SK-N-MC (cell line): ENCODE data around the gene AKAP13.

Experiments
- DNase-seq: peaks from one replicate; pipeline ENCODE4 v3.0.0-alpha.2; 2011; ENCODE audit warnings: low read depth, low spot score
- H3K27ac ChIP-seq: fragments of 200-600 bp; sonication (generic); 2 replicates; pipeline ENCODE4 v1.5.1; 2016; ENCODE audit warnings: mixed run types
- H3K36me3 ChIP-seq: fragments of 200-600 bp; sonication (generic); 2 replicates; pipeline ENCODE4 v1.6.1; 2017; ENCODE audit warnings: antibody characterized with exemption, low read length, mixed read lengths; ENCODE audit not compliant: insufficient read depth
- H3K4me3 ChIP-seq: fragments of 200-600 bp; sonication (generic); 2 replicates; pipeline ENCODE4 v1.5.1; 2016
- H3K9ac ChIP-seq: fragments of 200-600 bp; sonication (generic); 2 replicates; pipeline ENCODE4 v1.8.0; 2017; ENCODE audit warnings: mixed run types, mixed read lengths; ENCODE audit not compliant: insufficient read length
- H3K9me3 ChIP-seq: fragments of 200-600 bp; sonication (generic); 2 replicates; pipeline ENCODE4 v1.6.1; 2017; ENCODE audit warnings: low read depth, mild to moderate bottlenecking, antibody characterized with exemption, low read length, moderate library complexity, mixed read lengths
- EZH2 ChIP-seq: fragments of 200-600 bp; sonication (generic); IDR thresholded peaks from one replicate; pipeline ENCODE4 v1.6.1; 2017; ENCODE audit warnings: antibody characterized with exemption
- FOXP2 ChIP-seq: optimal IDR thresholded peaks from 2 replicates; pipeline ENCODE3; 2011; ENCODE audit warnings: mild to moderate bottlenecking, moderate library complexity; ENCODE audit not compliant: insufficient read depth; ENCODE audit errors: extremely low read length, control extremely low read depth
- POLR2AphosphoS5 ChIP-seq: IDR thresholded peaks from 2 replicates; pipeline ENCODE4 v1.6.1; 2012; ENCODE audit warnings: mild to moderate bottlenecking, low read depth, low read length, borderline replicate concordance

The AKAP13 gene

GRCh38 chr15:85762039-85762755 lies 381.8 kb downstream of the AKAP13 start:
- Histone ChIP-seq H3K4me3 (no peak overlapping the region), H3K9ac (no peak overlapping the region), H3K36me3 (no peaks in the 10 kb centered on the region), H3K9me3 (no peaks in the 10 kb centered on the region), H3K27ac (no peak overlapping the region)
- no peak for DNase-seq
- TF ChIP-seq FOXP2, result no peak
- no peak for TF ChIP-seq POLR2AphosphoS5
- TF ChIP-seq EZH2, result no peak

DNA sequence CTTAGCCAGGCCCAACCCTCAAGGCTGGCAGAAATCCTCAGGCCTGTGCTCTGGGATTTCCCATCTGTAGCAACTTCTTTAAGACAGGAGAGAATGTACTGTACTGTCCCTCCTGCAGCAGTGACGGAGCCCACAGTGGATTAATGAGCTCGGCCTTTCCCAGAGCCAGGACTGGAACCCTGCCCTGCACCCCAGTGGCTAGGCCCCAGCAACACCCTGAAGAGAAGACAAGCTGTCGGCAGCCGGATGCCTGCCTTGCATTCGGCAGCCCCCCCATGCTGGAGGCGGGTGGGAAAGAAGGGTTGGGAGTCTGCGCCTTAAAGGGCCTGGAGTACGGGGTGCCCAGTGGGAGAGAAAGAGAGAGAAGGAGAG lies 382.3 kb downstream of the AKAP13 start:
- TF ChIP-seq EZH2 (no peak), FOXP2 (no peak), POLR2AphosphoS5 (no peak)
- no peaks in the 10 kb centered on the region for H3K9me3 ChIP-seq
- H3K9ac ChIP-seq, result no peak overlapping the region
- no peaks in the 10 kb centered on the region for H3K36me3 ChIP-seq
- no peak for DNase-seq
- no peak overlapping the region for H3K27ac ChIP-seq
- no peak overlapping the region for H3K4me3 ChIP-seq

- Histone ChIP-seq H3K36me3 (no peaks in the 10 kb centered on the region), H3K9ac (no peak overlapping the region), H3K27ac (no peak overlapping the region), H3K4me3 (no peak overlapping the region), H3K9me3 (no peaks in the 10 kb centered on the region)
- TF ChIP-seq EZH2 (no peak), FOXP2 (no peak), POLR2AphosphoS5 (no peak)
- no peak for DNase-seq
These were observed 382.8 kb downstream of the AKAP13 start for GRCh38 chr15:85763157-85763556.

- H3K27ac ChIP-seq, result no peak overlapping the region
- no peaks in the 10 kb centered on the region; the same call in 1 of the 2 replicates for H3K36me3 ChIP-seq
- no peaks in the 10 kb centered on the region for H3K9me3 ChIP-seq
- TF ChIP-seq EZH2, result no peak
- no peak for TF ChIP-seq FOXP2
- TF ChIP-seq POLR2AphosphoS5, result no peak
- DNase-seq, result no peak
- no peak overlapping the region for H3K4me3 ChIP-seq
- H3K9ac ChIP-seq, result no peak overlapping the region
These were observed 383.6 kb downstream of the AKAP13 start for GRCh38 chr15:85763673-85764633.

- Histone ChIP-seq H3K4me3 (no peak overlapping the region), H3K9ac (no peak overlapping the region), H3K27ac (no peak overlapping the region), H3K9me3 (no peaks in the 10 kb centered on the region), H3K36me3 (no peaks in the 10 kb centered on the region; the same call in 1 of the 2 replicates)
- DNase-seq, result no peak
- TF ChIP-seq EZH2 (no peak), FOXP2 (no peak), POLR2AphosphoS5 (no peak)
These were observed 384.4 kb downstream of the AKAP13 start for GRCh38 chr15:85764649-85765277.

DNA sequence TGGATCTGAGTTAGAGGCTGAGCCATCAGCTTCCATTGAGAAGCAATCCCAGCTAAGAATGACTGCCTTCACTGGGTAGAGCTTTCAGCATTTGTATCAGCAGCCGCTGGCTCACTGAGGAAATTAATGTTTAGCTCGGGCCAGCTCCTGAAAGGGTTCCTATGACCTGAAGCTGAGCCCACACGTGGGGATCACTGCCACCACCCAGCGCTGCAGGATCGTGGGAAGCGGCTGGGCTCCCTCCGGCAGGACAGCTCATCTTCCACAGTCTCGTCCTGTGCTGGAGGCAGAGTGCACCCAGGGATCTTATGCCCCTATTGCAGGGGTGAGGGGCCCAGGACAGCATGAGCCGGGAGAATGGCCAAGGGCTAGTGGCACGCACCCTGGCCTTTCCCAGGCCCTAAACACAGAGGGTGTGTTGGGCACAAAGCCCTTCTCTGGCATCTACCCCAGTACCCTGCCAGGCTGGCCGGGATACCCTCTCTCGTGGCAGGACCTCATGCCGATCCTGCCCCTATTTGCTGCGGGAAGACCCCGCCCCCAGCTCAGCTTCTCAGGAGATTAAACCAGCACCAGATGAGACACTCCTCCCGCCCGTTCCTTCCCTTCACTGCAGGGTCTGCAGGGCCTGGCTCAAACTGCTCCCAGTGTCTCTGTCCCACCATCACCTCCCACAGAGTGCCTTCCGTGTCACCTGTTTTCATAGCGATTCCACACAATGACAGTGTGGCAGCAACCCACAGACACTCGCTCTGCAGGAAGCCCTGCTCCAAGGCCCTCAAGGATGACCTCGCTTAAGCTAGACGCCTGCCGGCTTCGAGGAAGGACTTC lies 385.8 kb downstream of the AKAP13 start:
- no peak overlapping the region for H3K4me3 ChIP-seq
- DNase-seq, result no peak
- no peaks in the 10 kb centered on the region for H3K9me3 ChIP-seq
- no peak for TF ChIP-seq EZH2
- TF ChIP-seq POLR2AphosphoS5, result no peak
- TF ChIP-seq FOXP2, result no peak
- H3K27ac ChIP-seq, result no peak overlapping the region
- H3K36me3 ChIP-seq, result no peaks in the 10 kb centered on the region; the same call in 1 of the 2 replicates
- H3K9ac ChIP-seq, result no peak overlapping the region

DNA sequence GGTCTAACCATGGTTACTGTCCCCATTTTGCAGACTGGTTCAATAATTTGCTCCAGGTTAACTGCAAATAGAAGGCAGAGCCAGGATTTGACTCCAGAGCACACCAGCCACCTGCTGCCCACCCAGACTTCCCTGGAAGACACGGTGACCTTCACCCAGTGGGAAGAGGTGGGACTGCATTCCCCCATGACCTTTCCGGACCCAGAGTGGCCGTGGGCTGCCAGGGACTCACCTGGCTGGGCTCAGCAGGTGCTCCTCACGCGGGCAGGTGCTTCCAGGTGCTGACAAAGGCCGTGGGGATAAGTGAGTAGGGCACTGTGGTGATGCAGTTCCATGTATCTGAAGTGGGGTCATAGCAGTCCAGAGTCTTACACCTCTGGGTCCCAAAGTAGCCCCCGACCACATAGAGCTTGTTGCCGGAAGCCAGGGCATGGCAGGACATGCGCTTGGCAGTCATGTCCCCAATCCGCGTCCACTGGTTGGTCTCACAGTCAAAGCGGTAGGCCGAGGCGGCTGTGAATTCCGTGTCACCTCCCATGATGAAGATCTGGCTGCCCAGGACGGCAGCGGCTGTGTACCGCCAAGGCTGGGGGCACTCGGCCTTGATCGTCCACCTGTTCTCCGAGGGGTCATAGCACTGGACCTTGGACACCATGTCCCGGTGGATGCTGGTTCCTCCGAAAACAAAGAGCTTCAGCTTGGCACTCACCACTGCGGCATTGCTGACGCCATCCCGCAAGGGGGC lies 387.6 kb downstream of the AKAP13 start:
- Histone ChIP-seq H3K9ac (no peak overlapping the region), H3K36me3 (no peaks in the 10 kb centered on the region; the same call in 1 of the 2 replicates), H3K4me3 (no peak overlapping the region), H3K27ac (no peak overlapping the region), H3K9me3 (no peaks in the 10 kb centered on the region)
- DNase-seq, result no peak
- TF ChIP-seq FOXP2 (no peak), POLR2AphosphoS5 (no peak), EZH2 (no peak)
